Activated gamma-delta T cell treated with Interleukin-2 at 50 U/mL for 16 hours (primary cell): ENCODE data around the gene SELENOV.

Experiments used
- DNase-seq: peaks from one replicate; pipeline ENCODE4 v3.0.0-alpha.2; 2020

The SELENOV gene

DNA sequence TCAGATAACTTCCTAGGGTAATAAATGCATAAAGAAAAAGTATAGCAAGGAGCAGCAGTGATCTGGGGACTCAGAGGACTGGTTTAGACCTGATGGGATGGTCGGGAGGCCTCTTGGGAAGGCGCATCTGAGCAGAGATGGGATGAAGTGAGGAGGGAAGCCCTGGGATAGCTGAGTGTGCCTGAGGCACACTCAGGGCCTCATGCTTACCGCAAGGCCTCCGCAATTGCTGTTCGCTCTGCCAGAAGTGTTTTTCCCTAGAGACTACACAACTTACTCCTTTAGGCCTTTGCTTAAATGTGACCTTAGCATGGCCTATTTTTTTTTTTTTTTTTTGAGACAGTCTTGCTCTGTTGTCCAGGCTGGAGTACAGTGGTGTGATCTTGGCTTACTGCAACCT lies 20.3 kb upstream of the SELENOV start:
- DNase-seq: no peak

GRCh38 chr19:39496063-39496462 lies 18.9 kb upstream of the SELENOV start:
- DNase-seq: no peak

- no peak for DNase-seq
These were observed 17.3 kb upstream of the SELENOV start for GRCh38 chr19:39497701-39497995.

- DNase-seq: no peak
These were observed 16.7 kb upstream of the SELENOV start for GRCh38 chr19:39497996-39498797.

GRCh38 chr19:39498798-39499642 lies 15.9 kb upstream of the SELENOV start, which contains the start of gene DLL3:
TSS of gene DLL3 (plus strand) at chr19:39498947. CDS start at chr19:39498975, 28 bp downstream.
- no peak for DNase-seq

DNA sequence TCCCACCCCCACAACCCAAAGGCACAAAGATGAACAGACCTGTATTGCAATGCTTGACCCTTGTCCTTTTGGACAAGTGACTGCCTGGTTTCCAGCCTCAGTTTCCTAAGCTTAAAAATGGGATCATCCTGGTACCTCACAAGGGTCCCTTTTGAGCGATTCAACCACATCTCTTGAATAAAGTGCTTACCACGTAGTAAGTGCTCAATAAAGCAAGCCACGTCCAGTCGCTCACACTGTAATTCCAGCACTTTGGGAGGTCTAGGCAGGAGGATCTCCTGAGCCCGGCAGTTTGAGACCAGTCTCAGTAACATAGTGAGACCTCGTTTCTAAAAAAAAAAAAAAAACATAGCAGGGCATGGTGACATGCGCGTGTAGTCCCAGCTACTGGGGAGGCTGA lies 15.0 kb upstream of the SELENOV start:
- DNase-seq: no peak

- DNase-seq: no peak
These were observed 14.4 kb upstream of the SELENOV start for GRCh38 chr19:39500543-39500942.

DNA sequence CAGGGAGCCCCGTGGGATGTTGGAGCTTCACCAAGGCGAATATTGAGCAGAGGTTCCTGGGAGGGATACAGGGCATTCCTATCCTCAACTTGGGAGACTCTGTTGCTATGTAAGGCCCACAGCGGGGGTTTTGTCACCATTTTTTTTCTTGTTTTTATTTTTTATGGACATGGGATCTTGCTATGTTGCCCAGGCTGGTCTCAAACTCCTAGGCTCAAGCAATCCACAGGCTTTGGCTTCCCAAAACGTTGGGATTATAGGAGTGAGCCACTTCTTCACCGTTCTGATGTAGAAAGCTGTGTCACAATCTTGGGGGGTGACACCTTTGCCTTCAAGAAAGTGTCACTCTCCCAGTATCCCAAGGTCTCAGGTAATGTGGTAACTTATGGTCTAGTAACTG lies 13.6 kb upstream of the SELENOV start:
- DNase-seq: no peak

DNA sequence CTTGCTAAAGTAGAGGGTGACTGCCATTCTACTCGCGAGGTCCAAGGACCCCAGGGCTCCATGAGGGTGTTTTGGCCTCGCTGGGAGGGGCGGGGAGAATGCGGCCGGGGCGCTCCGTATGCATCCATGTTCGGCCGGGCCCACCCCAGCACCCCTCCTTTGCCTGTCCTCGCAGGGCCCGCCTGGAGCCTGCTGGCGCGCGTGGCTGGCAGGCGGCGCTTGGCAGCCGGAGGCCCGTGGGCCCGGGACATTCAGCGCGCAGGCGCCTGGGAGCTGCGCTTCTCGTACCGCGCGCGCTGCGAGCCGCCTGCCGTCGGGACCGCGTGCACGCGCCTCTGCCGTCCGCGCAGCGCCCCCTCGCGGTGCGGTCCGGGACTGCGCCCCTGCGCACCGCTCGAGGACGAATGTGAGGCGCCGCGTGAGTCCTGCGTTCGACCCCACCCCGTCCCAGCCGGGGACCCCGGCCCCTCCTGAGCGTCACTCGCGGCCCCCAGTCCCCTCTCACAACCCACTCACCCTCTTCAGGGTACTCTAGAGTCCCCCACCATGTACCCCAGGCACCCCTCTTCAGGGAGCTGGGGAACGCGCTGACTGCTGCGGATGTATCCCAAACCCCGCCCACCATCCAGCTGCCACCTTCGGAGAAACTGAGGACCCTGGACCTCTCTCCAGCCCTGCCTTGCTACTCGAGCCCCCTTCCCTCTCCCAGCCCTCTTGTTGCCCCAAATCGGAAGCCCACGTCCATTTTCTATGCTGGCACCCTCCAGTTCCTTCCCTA lies 12.1 kb upstream of the SELENOV start:
- DNase-seq: peak; percentile 65

DNA sequence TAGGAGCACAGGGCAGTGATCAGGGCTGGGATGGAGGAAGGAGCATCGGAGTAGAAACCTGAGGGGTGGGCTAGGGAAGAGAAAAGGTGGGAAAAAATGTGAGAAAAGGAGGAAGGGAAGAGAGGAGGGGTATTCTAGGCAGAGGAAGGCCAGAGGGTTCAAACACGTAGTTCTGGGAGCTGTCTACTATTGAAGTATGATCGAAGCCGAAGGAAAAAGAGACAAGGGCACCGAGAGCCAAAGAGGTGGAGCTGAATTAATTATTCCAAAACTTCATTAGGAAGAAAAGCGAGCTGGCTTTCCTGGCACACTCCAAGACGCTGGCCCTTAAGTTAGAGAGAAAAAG lies 8.4 kb upstream of the SELENOV start:
- DNase-seq: no peak

DNA sequence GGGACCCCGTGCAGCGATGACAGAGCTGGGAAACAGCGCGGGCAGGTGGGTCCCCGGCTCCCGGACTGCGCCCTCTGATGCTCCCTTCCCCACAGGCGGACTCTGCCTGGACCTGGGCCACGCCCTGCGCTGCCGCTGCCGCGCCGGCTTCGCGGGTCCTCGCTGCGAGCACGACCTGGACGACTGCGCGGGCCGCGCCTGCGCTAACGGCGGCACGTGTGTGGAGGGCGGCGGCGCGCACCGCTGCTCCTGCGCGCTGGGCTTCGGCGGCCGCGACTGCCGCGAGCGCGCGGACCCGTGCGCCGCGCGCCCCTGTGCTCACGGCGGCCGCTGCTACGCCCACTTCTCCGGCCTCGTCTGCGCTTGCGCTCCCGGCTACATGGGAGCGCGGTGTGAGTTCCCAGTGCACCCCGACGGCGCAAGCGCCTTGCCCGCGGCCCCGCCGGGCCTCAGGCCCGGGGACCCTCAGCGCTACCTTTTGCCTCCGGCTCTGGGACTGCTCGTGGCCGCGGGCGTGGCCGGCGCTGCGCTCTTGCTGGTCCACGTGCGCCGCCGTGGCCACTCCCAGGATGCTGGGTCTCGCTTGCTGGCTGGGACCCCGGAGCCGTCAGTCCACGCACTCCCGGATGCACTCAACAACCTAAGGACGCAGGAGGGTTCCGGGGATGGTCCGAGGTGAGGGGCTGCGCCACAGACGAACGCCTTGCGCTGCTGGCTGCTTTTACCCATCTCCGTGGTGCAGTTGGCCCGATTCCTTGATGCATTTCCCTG lies 7.8 kb upstream of the SELENOV start:
- DNase-seq: no peak

DNA sequence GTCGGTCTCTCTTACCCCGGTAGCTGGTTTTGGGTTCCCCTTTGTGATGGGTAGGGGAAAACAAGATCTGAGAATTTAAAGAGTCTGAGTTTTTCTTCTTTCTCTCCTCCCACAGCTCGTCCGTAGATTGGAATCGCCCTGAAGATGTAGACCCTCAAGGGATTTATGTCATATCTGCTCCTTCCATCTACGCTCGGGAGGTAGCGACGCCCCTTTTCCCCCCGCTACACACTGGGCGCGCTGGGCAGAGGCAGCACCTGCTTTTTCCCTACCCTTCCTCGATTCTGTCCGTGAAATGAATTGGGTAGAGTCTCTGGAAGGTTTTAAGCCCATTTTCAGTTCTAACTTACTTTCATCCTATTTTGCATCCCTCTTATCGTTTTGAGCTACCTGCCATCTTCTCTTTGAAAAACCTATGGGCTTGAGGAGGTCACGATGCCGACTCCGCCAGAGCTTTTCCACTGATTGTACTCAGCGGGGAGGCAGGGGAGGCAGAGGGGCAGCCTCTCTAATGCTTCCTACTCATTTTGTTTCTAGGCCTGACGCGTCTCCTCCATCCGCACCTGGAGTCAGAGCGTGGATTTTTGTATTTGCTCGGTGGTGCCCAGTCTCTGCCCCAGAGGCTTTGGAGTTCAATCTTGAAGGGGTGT lies 7.1 kb upstream of the SELENOV start:
- no peak for DNase-seq

- DNase-seq: no peak
These were observed 6.3 kb upstream of the SELENOV start for GRCh38 chr19:39508629-39509028.

GRCh38 chr19:39509233-39509632 lies 5.7 kb upstream of the SELENOV start:
- no peak for DNase-seq

GRCh38 chr19:39512988-39513387 lies 2.0 kb upstream of the SELENOV start:
- no peak for DNase-seq

- no peak for DNase-seq
These were observed 732 bp downstream of the SELENOV start for GRCh38 chr19:39515551-39516191.

DNA sequence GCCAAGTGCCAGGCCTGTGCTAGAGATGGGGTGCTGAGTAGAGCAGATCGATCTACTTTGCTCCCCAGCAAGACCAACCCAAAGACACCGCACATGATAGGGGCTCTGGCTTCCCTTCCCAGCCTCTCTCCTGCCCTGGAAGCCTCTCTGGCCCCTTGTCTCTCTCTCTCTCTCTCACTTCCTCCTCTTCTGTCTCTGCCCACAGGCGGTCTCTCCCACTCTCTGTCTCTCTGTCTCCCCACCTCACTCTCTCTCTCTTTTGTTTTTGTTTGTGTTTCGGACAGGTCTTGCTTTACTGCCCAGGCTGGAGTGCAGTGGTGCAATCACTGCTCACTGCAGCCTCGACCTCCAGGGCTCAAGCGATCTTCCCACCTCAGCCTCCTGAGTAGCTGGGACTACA lies 1.3 kb downstream of the SELENOV start:
- DNase-seq: no peak

DNA sequence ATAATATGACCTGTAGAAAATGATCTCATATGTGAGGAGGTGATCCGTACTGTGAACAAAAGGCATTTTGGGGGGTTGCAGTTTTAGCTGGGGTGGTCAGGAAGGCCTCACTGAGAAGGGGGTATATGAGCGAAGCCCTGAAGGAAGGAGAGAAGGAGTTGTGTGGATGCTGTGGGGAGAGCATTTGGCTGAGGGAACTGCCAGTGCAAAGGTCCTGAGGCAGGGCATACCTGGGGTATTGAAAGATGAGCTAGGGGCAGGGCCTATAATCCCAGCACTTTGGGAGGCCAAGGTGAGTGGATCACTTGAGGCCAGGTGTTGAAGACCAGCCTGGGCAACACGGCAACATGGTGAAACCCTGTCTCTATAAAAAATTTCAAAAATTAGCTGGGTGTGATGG lies 2.5 kb downstream of the SELENOV start:
- DNase-seq: no peak

DNA sequence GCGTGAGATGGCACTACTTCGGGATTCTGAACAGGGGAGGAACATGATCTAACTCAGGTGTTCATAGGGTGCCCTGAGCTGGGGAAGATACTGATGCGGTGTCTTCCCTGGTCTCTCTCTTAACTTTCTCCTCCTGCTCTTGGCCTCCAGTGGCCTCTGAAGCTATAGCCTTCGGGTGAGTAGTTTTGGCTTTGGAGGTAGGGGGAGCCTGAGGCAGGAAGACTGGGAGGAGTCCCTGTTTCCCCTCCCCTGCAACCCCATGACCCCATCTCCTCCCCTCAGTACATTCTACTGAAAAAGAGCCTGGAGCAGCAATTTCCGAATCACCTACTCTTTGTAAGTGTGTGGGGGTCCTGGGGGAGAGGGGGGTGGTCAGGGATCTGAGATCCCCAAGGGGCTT lies 3.5 kb downstream of the SELENOV start:
- DNase-seq: no peak

DNA sequence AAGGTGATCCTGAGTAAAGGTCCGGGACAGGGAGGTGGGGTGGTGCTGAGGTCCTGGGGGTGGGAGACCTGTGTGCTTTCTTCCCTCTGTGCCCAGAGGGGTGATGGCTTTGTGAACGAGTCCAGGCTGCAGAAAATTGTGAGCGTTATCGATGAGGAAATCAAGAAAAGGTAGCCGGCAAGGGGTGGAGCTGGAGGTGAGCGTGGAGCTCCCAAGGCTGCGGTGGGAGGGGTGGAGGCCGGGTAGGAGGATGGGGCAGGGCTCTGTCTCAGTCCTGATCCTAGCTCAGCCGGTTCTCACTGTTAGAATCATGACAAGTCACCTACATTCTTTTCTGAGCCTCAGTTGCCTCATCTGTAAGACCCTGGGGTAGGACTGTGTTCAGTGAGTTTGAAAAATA lies 4.0 kb downstream of the SELENOV start:
- no peak for DNase-seq

DNA sequence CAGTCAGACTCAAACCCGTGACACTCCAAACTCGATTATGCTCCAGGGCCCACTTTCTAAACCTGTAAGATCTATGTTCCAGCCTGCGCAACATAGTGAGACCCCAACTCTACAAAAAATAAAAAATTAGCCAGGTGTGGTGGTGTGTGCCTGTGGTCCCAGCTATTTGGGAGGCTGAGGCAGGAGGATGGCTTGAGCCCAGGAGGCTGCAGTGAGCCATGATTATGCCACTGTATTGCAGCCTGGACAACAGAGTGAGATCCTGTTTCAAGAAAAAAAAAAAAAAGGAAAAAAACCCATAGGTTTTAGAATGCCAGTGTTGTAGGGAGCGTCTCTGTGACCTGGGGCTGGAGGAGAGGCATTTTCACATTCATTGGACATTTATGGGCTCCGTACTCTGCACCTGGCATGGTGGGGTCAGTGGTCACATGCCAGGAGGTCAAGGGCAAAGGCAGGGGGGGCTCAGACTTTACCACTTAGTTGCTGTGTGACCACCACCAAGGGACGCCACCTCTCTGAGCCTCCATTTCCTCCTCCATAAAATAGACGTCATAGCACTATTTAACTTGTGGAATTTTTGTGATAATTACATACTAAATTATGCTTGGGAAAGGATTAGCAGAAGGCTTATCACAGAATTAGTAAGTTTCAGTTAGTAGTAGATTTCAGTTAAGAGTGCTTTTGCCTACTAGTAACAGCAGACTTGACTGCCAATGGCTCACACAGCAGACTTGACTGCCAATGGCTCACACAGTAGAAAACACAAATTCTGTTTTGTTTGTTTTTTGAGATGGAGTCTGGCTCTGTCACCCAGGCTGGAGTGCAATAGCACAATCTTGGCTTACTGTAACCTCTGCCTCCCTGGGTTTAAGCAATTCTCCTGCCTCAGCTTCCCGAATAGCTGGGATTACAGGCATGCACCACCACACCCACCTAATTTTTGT lies 5.9 kb downstream of the SELENOV start:
- DNase-seq: no peak
